Motor neuron (in vitro differentiated cells): ENCODE measurements around the gene SCN4A. TPM values are rescaled to one million over a fixed set of nuclear protein-coding genes. Genes with fewer than 3 reads are reported as not detected.

Experiments used
- ATAC-seq, 8 experiments: fragments of 200-7000 bp; cut with Tn5 transposase; replicated peaks in 6 of 8; 2 replicates each; pipeline ENCODE4 v1.8.0; 2021; ENCODE audit warnings: mild to moderate bottlenecking in 8 of 8, moderate library complexity in 8 of 8
- H3K27ac ChIP-seq, 2 donors: fragments of 250-450 bp; sonication (Bioruptor Pico); 2 replicates each; pipeline ENCODE4 v1.9.0; 2021; ENCODE audit warnings: antibody characterized with exemption in 2 of 2, mild to moderate bottlenecking in 2 of 2, moderate library complexity in 1 of 2
- H3K4me1 ChIP-seq, 2 donors: fragments of 250-450 bp; sonication (Bioruptor Pico); replicated peaks in 1 of 2; 2 replicates each; pipeline ENCODE4 v1.6.1; 2021; ENCODE audit warnings: antibody characterized with exemption in 2 of 2, mild to moderate bottlenecking in 2 of 2, moderate library complexity in 1 of 2
- H3K4me3 ChIP-seq, 5 donors: fragments of 250-450 bp; sonication (Bioruptor Pico); 2 replicates each; pipeline ENCODE4 v1.9.0; 2021; ENCODE audit warnings: antibody characterized with exemption in 5 of 5, mild to moderate bottlenecking in 5 of 5, moderate library complexity in 4 of 5
- WGBS, 10 experiments: fragments of 450-650 bp; shearing (Covaris generic); methylation state at CpG; one replicate each; pipeline ENCODE4 v1.0.0; 2022; 5-methylcytosine and 5-hydroxymethylcytosine counted together
- in situ Hi-C, 9 experiments: fragments of 400-800 bp; cut with MboI; loops; one replicate each; pipeline ENCODE4 v1.15.0; 2021; ENCODE audit warnings: low sequenced_read_pairs in 9 of 9, low pct_unique_long_range_greater_than_20kb in 2 of 9; ENCODE audit not compliant: unreplicated experiment in 9 of 9
- total RNA-seq, 8 experiments: library from RNA; unstranded; fragments of 300-600 nt; gene quantifications; 2 replicates each; pipeline versions ENCODE4 v1.2.3 to v1.2.4, GENCODE V29; 2022

Gene SCN4A
- total RNA-seq, 8 experiments from 2014 or later: 0.04 to 2.1 (median 1.0) TPM

GRCh38 chr17:63943745-63944144, 29.0 kb downstream of the SCN4A start:
- Histone ChIP-seq H3K4me3 (no peak overlapping the region), H3K4me1 (no peaks in the 10 kb centered on the region), H3K27ac (no peak overlapping the region)
- no peak for ATAC-seq
- WGBS, 10 experiments: 30 to 100% (median 78%) methylated on average over 1 to 3 of the region's 9 CpGs; no CpG with 5 or more reads in 7 of the 10 experiments
- in situ Hi-C loops: loop anchor here in 2 of 9 experiments (25.0 kb wide), 1 partner anchor 194 kb away; the partner anchor contains the start of gene ERN1 (in 2 of the 2)

- no peak for ATAC-seq
- in situ Hi-C loops: loop anchor here in 2 of 9 experiments (25.0 kb wide), 1 partner anchor 195 kb away; the partner anchor contains the start of gene ERN1 (in 2 of the 2)
- 0 to 100% (median 84%) methylated on average over 1 to 13 of the region's 21 CpGs; no CpG with 5 or more reads in 2 of the 10 experiments for WGBS, 10 experiments
- Histone ChIP-seq H3K4me1 (no peaks in the 10 kb centered on the region), H3K4me3 (no peak overlapping the region), H3K27ac (no peak overlapping the region)
Measured at GRCh38 chr17:63942309-63942985, 30.3 kb downstream of the SCN4A start.

- WGBS, 10 experiments: 0 to 100% (median 88%) methylated on average over 1 to 7 of the region's 23 CpGs; no CpG with 5 or more reads in 6 of the 10 experiments
- no peaks in the 10 kb centered on the region for H3K4me1 ChIP-seq
- in situ Hi-C loops: loop anchor here in 2 of 9 experiments (25.0 kb wide), 1 partner anchor 196 kb away; the partner anchor contains the start of gene ERN1 (in 2 of the 2)
- no peak overlapping the region for H3K4me3 ChIP-seq
- no peak overlapping the region for H3K27ac ChIP-seq
- ATAC-seq: no peak
Measured at GRCh38 chr17:63941751-63942150, 31.0 kb downstream of the SCN4A start.

GRCh38 chr17:63941162-63941561, 31.6 kb downstream of the SCN4A start:
- 69 to 97% (median 81%) methylated on average over 3 to 10 of the region's 12 CpGs; no CpG with 5 or more reads in 7 of the 10 experiments for WGBS, 10 experiments
- no peak overlapping the region for H3K4me3 ChIP-seq
- H3K4me1 ChIP-seq: no peaks in the 10 kb centered on the region
- no peak overlapping the region for H3K27ac ChIP-seq
- ATAC-seq: no peak
- in situ Hi-C loops: loop anchor here in 2 of 9 experiments (25.0 kb wide), 1 partner anchor 196 kb away; the partner anchor contains the start of gene ERN1 (in 2 of the 2)

GRCh38 chr17:63940584-63940983, 32.1 kb downstream of the SCN4A start:
- H3K4me3 ChIP-seq: no peak overlapping the region
- in situ Hi-C loops: loop anchor here in 2 of 9 experiments (25.0 kb wide), 1 partner anchor 197 kb away; the partner anchor contains the start of gene ERN1 (in 2 of the 2)
- WGBS, 10 experiments: 87 to 93% (median 90%) methylated on average over 2 to 4 of the region's 14 CpGs; no CpG with 5 or more reads in 7 of the 10 experiments
- ATAC-seq: no peak
- H3K4me1 ChIP-seq: no peaks in the 10 kb centered on the region
- no peak overlapping the region for H3K27ac ChIP-seq

GRCh38 chr17:63939884-63940283, 32.8 kb downstream of the SCN4A start:
- Histone ChIP-seq H3K4me1 (no peaks in the 10 kb centered on the region), H3K27ac (no peak overlapping the region), H3K4me3 (no peak overlapping the region)
- 75 to 80% (median 80%) methylated on average over 1 to 3 of the region's 6 CpGs; no CpG with 5 or more reads in 7 of the 10 experiments for WGBS, 10 experiments
- ATAC-seq: no peak
- in situ Hi-C loops: loop anchor here in 2 of 9 experiments (25.0 kb wide), 1 partner anchor 197 kb away; the partner anchor contains the start of gene ERN1 (in 2 of the 2)

- in situ Hi-C loops: loop anchor here in 2 of 9 experiments (25.0 kb wide), 1 partner anchor 198 kb away; the partner anchor contains the start of gene ERN1 (in 2 of the 2)
- Histone ChIP-seq H3K4me3 (no peak overlapping the region), H3K27ac (no peak overlapping the region), H3K4me1 (no peaks in the 10 kb centered on the region)
- ATAC-seq: no peak
- 100% methylated on average over 1 to 2 of the region's 9 CpGs; no CpG with 5 or more reads in 8 of the 10 experiments for WGBS, 10 experiments
Measured at GRCh38 chr17:63939401-63939800, 33.3 kb downstream of the SCN4A start.

- Histone ChIP-seq H3K27ac (no peak overlapping the region), H3K4me1 (no peaks in the 10 kb centered on the region), H3K4me3 (no peak overlapping the region)
- 40 to 89% (median 84%) methylated on average over 2 to 4 of the region's 4 CpGs; no CpG with 5 or more reads in 7 of the 10 experiments for WGBS, 10 experiments
- in situ Hi-C loops: loop anchor here in 2 of 9 experiments (25.0 kb wide), 1 partner anchor 199 kb away; the partner anchor contains the start of gene ERN1 (in 2 of the 2)
- no peak for ATAC-seq
Measured at GRCh38 chr17:63937920-63938319, 34.8 kb downstream of the SCN4A start.

GRCh38 chr17:63937319-63937718, 35.4 kb downstream of the SCN4A start:
- Histone ChIP-seq H3K27ac (no peak overlapping the region), H3K4me3 (no peak overlapping the region), H3K4me1 (peaks cover 0 to under 1% of the 10 kb centered on the region in 2 donors)
- WGBS, 10 experiments: 0 to 96% (median 75%) methylated on average over 1 to 5 of the region's 6 CpGs; no CpG with 5 or more reads in 4 of the 10 experiments
- no peak for ATAC-seq
- in situ Hi-C loops: loop anchor here in 2 of 9 experiments (25.0 kb wide), 1 partner anchor 200 kb away; the partner anchor contains the start of gene ERN1 (in 2 of the 2)

- in situ Hi-C loops: loop anchor here in 2 of 9 experiments (25.0 kb wide), 1 partner anchor 203 kb away; the partner anchor contains the start of gene ERN1 (in 2 of the 2)
- Histone ChIP-seq H3K4me3 (no peak overlapping the region), H3K4me1 (peaks cover 0 to 7% of the 10 kb centered on the region in 2 donors), H3K27ac (no peak overlapping the region)
- WGBS, 10 experiments: 0 to 100% (median 67%) methylated on average over 1 to 4 of the region's 21 CpGs; no CpG with 5 or more reads in 5 of the 10 experiments
- ATAC-seq: peak in 2 of 8 experiments; percentile 33 to 58
Measured at GRCh38 chr17:63934183-63935112, 38.3 kb downstream of the SCN4A start.

- Histone ChIP-seq H3K27ac (no peak overlapping the region), H3K4me3 (no peak overlapping the region), H3K4me1 (peaks cover 0 to 7% of the 10 kb centered on the region in 2 donors)
- in situ Hi-C loops: loop anchor here in 2 of 9 experiments (25.0 kb wide), 1 partner anchor 204 kb away; the partner anchor contains the start of gene ERN1 (in 2 of the 2)
- WGBS, 10 experiments: 22 to 100% (median 100%) methylated on average over 1 to 8 of the region's 8 CpGs; no CpG with 5 or more reads in 5 of the 10 experiments
- ATAC-seq: no peak
Measured at GRCh38 chr17:63933598-63933997, 39.1 kb downstream of the SCN4A start.

GRCh38 chr17:63932721-63933120, 40.0 kb downstream of the SCN4A start:
- 83 to 100% (median 100%) methylated on average over 1 of the region's 4 CpGs; no CpG with 5 or more reads in 7 of the 10 experiments for WGBS, 10 experiments
- in situ Hi-C loops: loop anchor here in 2 of 9 experiments (25.0 kb wide), 1 partner anchor 205 kb away; the partner anchor contains the start of gene ERN1 (in 2 of the 2)
- Histone ChIP-seq H3K4me1 (peaks cover 0 to 7% of the 10 kb centered on the region in 2 donors), H3K27ac (no peak overlapping the region), H3K4me3 (no peak overlapping the region)
- ATAC-seq: no peak
